ENCODE results near the gene LATS1.
"Not testable (repeated sequence)": the region's sequence is repeated elsewhere in the genome, so short reads cannot be mapped to it uniquely, and the experiment has no call there.

- TF ChIP-seq CTCF (IDR thresholded peaks at IDR 0.05; ENCODE audit: insufficient read depth, low read depth, low read length); EZH2 (IDR thresholded peaks at IDR 0.05; ENCODE audit: insufficient read depth, low read length): not testable (repeated sequence)
These were observed 34.0 kb upstream of the LATS1 start for GRCh38 chr6:149751920-149752319.
